WTC11 (cell line): Measurements from ENCODE around the gene WWOX. TPM values are rescaled to one million over a fixed set of nuclear protein-coding genes. Genes with fewer than 3 reads are reported as not detected.

Experiments
- ATAC-seq: fragments of 200-7000 bp; cut with Tn5 transposase; 2 replicates; pipeline ENCODE4 v1.10.0; 2021; ENCODE audit warnings: mild to moderate bottlenecking, moderate library complexity
- CTCF ChIA-PET: fragments of 300-600 bp; sonication (Branson Sonifier 250); formaldehyde crosslinking; loops from one replicate; lab custom pipeline; 2021; ENCODE audit warnings: antibody characterized with exemption; lab: Charles Lee
- POLR2A ChIA-PET: fragments of 350-600 bp; sonication (Branson Sonifier 250); formaldehyde crosslinking; loops from one replicate; lab custom pipeline; 2021; ENCODE audit warnings: antibody characterized with exemption; lab: Charles Lee
- DNase-seq: peaks from one replicate; pipeline ENCODE4 v3.0.0; 2021; ENCODE audit warnings: low spot score
- H3K27ac Mint-ChIP-seq: 2 replicates; pipeline ENCODE4 v1.8.0; 2021; ENCODE audit warnings: mixed read lengths
- H3K27me3 Mint-ChIP-seq: 2 replicates; pipeline ENCODE4 v1.8.0; 2021; ENCODE audit warnings: low read depth, mild to moderate bottlenecking, moderate library complexity, mixed read lengths
- H3K36me3 Mint-ChIP-seq: 2 replicates; pipeline ENCODE4 v1.8.0; 2021; ENCODE audit warnings: mixed read lengths
- H3K4me1 Mint-ChIP-seq: 2 replicates; pipeline ENCODE4 v1.8.0; 2022; ENCODE audit warnings: mixed read lengths
- H3K4me3 Mint-ChIP-seq: 2 replicates; pipeline ENCODE4 v1.8.0; 2021; ENCODE audit warnings: mild to moderate bottlenecking, moderate library complexity, mixed read lengths
- H3K9me3 Mint-ChIP-seq: 2 replicates; pipeline ENCODE4 v1.8.0; 2021; ENCODE audit warnings: mixed read lengths
- ATF2 ChIP-seq: sonication (generic); formaldehyde crosslinking; IDR thresholded peaks from 2 replicates; pipeline ENCODE4 v1.8.1; 2022; ENCODE audit warnings: low read depth, missing genetic modification reagents, borderline replicate concordance
- CTCF ChIP-seq: fragments of 200-600 bp; IDR thresholded peaks from 2 replicates; pipeline ENCODE4 v1.8.0; 2022; ENCODE audit warnings: antibody characterized with exemption
- ESRRA ChIP-seq: sonication (generic); formaldehyde crosslinking; IDR thresholded peaks from 2 replicates; pipeline ENCODE4 v1.8.1; 2022; ENCODE audit warnings: mild to moderate bottlenecking, missing genetic modification reagents, borderline replicate concordance
- GRHL2 ChIP-seq: fragments of 250-450 bp; sonication (Bioruptor Pico); IDR thresholded peaks from 2 replicates; pipeline ENCODE4 v1.8.0; 2022; ENCODE audit warnings: mild to moderate bottlenecking, moderate library complexity; ENCODE audit not compliant: insufficient replicate concordance, severe bottlenecking
- HMGA2 ChIP-seq: fragments of 250-450 bp; sonication (Bioruptor Pico); IDR thresholded peaks from 2 replicates; pipeline ENCODE4 v1.4.0; 2021; ENCODE audit warnings: mild to moderate bottlenecking, moderate library complexity
- NFATC4 ChIP-seq: fragments of 250-450 bp; sonication (Bioruptor Pico); IDR thresholded peaks from 2 replicates; pipeline ENCODE4 v1.9.0; 2021; ENCODE audit warnings: mild to moderate bottlenecking
- NR2C2 ChIP-seq: sonication (generic); formaldehyde crosslinking; IDR thresholded peaks from 2 replicates; pipeline ENCODE4 v1.8.0; 2022; ENCODE audit warnings: mild to moderate bottlenecking, missing genetic modification reagents
- PREB ChIP-seq: sonication (generic); formaldehyde crosslinking; IDR thresholded peaks from 2 replicates; pipeline ENCODE4 v1.8.1; 2022; ENCODE audit warnings: mild to moderate bottlenecking, missing genetic modification reagents, moderate library complexity, borderline replicate concordance
- PRRX2 ChIP-seq: fragments of 250-450 bp; sonication (Bioruptor Pico); IDR thresholded peaks from 2 replicates; pipeline ENCODE4 v1.8.0; 2021; ENCODE audit warnings: mild to moderate bottlenecking
- SMAD3 ChIP-seq: sonication (generic); formaldehyde crosslinking; IDR thresholded peaks from 2 replicates; pipeline ENCODE4 v1.8.0; 2022; ENCODE audit warnings: missing genetic modification reagents, mild to moderate bottlenecking, borderline replicate concordance
- ZNF138 ChIP-seq: sonication (generic); formaldehyde crosslinking; conservative IDR thresholded peaks from 2 replicates; pipeline ENCODE4 v1.8.1; 2022; ENCODE audit warnings: mild to moderate bottlenecking, moderate library complexity, missing genetic modification reagents
- ZNF219 ChIP-seq: sonication (generic); formaldehyde crosslinking; IDR thresholded peaks from 2 replicates; pipeline ENCODE4 v1.8.0; 2023; ENCODE audit warnings: missing genetic modification reagents, mild to moderate bottlenecking, borderline replicate concordance
- ZNF232 ChIP-seq: sonication (generic); formaldehyde crosslinking; IDR thresholded peaks from 2 replicates; pipeline ENCODE4 v1.8.0; 2022; ENCODE audit warnings: mild to moderate bottlenecking, missing genetic modification reagents
- ZNF263 ChIP-seq: sonication (generic); formaldehyde crosslinking; IDR thresholded peaks from 2 replicates; pipeline ENCODE4 v1.8.1; 2022; ENCODE audit warnings: low read depth, mild to moderate bottlenecking, moderate library complexity, missing genetic modification reagents
- ZNF317 ChIP-seq: sonication (generic); formaldehyde crosslinking; IDR thresholded peaks from 2 replicates; pipeline ENCODE4 v1.8.1; 2023; ENCODE audit warnings: low read depth, mild to moderate bottlenecking, moderate library complexity, missing genetic modification reagents, borderline replicate concordance
- ZNF396 ChIP-seq: fragments of 250-450 bp; sonication (Bioruptor Pico); IDR thresholded peaks from 2 replicates; pipeline ENCODE4 v1.8.0; 2021; ENCODE audit warnings: mild to moderate bottlenecking, moderate library complexity, borderline replicate concordance
- total RNA-seq: library from RNA; stranded (reverse); gene quantifications from 3 replicates; pipeline ENCODE4 v1.2.3, GENCODE V29; 2021

WWOX gene
- total RNA-seq, 1 experiment from 2014 or later, result 15.7 TPM

- no peak for TF ChIP-seq ATF2
These were observed 89.7 kb downstream of the WWOX start (continued) for GRCh38 chr16:78189121-78189520.

GRCh38 chr16:78192734-78193488 lies 93.5 kb downstream of the WWOX start:
- peaks cover 6% of the 10 kb centered on the region; the same call in 1 of the 2 replicates for H3K36me3 Mint-ChIP-seq
- no peak overlapping the region for H3K27ac Mint-ChIP-seq
- ATAC-seq (no peak), DNase-seq (no peak)
- H3K27me3 Mint-ChIP-seq, result no peaks in the 10 kb centered on the region
- POLR2A ChIA-PET, result no interaction called here
- peaks cover 12% of the 10 kb centered on the region for H3K9me3 Mint-ChIP-seq
- CTCF ChIA-PET, result no interaction called here
- TF ChIP-seq ZNF232, result no peak
- no peak for TF ChIP-seq SMAD3 (CRISPR knock-in tag)
- no peak for TF ChIP-seq CTCF
- no peak for TF ChIP-seq PREB (CRISPR knock-in tag)
- no peak for TF ChIP-seq PRRX2 (CRISPR knock-in tag)
- TF ChIP-seq, all 79 proteins: peak for 0
- Mint-ChIP-seq H3K4me3 (no peak overlapping the region), H3K4me1 (peaks cover 12% of the 10 kb centered on the region)

- Mint-ChIP-seq H3K36me3 (peaks cover 6% of the 10 kb centered on the region; the same call in 1 of the 2 replicates), H3K4me1 (peaks cover 22% of the 10 kb centered on the region), H3K9me3 (peaks cover 12% of the 10 kb centered on the region), H3K4me3 (no peak overlapping the region), H3K27me3 (no peaks in the 10 kb centered on the region), H3K27ac (no peak overlapping the region)
- ChIA-PET CTCF (interaction anchor here (0.7 kb wide), 1 partner anchor 14 kb away, joined by 4 read pairs; no protein-coding TSS in a partner anchor), POLR2A (no interaction called here)
- DNase-seq (no peak), ATAC-seq (no peak)
- TF ChIP-seq ESRRA (no peak), ZNF317 (no peak), ZNF263 (CRISPR knock-in tag) (no peak), NR2C2 (CRISPR knock-in tag) (no peak), ZNF396 (CRISPR knock-in tag) (no peak), CTCF (no peak), ZNF219 (CRISPR knock-in tag) (no peak), ZNF138 (no peak), HMGA2 (no peak), GRHL2 (CRISPR knock-in tag) (no peak), NFATC4 (CRISPR knock-in tag) (no peak)
These were observed 95.5 kb downstream of the WWOX start for GRCh38 chr16:78194948-78195347.
